Right lobe of liver (tissue), 4 donors: ENCODE data around the gene SH3GL3.

ENCODE experiments used
- POLR2A ChIP-seq: fragments of 450-650 bp; IDR thresholded peaks from one replicate; pipeline ENCODE4 v1.6.1; 2017; ENCODE audit warnings: antibody characterized with exemption, mild to moderate bottlenecking
- TF ChIP-seq, protein P1 (sequence below), 4 donors: fragments of 200-600 bp in 3 of 4; fragments of 450-650 bp in 1 of 4; IDR thresholded peaks; one replicate each; pipeline versions ENCODE4 v1.5.1 to v1.8.0; 2016 to 2022; ENCODE audit warnings: antibody characterized with exemption in 4 of 4, mild to moderate bottlenecking in 2 of 4
- donor health status: DM: no; HTN: no; CAD: no.
- donor health status: DM: no; HTN: no; CAD: no.
- donor health status: DM: no; HTN: yes; CAD: no.

DNA sequence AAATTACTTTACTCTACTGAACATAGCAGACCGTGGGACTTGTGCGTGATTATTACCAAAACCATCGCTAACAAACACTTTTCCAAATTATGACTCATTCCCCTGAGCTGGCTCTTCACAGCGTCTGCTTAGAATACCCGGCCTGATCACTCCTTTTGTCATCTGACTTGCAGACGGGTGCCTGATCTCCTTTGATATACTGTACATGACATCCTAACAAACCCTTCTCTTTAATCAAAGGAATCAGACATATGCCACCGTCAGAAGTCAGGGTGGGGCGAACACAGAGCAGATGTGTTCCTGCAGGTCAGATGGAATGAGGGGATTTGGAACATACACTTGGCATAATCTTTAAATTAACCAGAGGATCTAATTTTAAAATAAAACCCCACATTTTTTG, 48.5 kb upstream of the SH3GL3 start:
- TF ChIP-seq, protein P1, sequence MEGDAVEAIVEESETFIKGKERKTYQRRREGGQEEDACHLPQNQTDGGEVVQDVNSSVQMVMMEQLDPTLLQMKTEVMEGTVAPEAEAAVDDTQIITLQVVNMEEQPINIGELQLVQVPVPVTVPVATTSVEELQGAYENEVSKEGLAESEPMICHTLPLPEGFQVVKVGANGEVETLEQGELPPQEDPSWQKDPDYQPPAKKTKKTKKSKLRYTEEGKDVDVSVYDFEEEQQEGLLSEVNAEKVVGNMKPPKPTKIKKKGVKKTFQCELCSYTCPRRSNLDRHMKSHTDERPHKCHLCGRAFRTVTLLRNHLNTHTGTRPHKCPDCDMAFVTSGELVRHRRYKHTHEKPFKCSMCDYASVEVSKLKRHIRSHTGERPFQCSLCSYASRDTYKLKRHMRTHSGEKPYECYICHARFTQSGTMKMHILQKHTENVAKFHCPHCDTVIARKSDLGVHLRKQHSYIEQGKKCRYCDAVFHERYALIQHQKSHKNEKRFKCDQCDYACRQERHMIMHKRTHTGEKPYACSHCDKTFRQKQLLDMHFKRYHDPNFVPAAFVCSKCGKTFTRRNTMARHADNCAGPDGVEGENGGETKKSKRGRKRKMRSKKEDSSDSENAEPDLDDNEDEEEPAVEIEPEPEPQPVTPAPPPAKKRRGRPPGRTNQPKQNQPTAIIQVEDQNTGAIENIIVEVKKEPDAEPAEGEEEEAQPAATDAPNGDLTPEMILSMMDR (IDR thresholded peaks at IDR 0.05), result no peak
- no peak for TF ChIP-seq POLR2A
